Activated gamma-delta T cell (primary cell): Measurements from ENCODE around the gene FHL2.

Experiments used
- DNase-seq: peaks from one replicate; lab custom pipeline; 2025; lab: John Stamatoyannopoulos, UW

Gene FHL2

DNA sequence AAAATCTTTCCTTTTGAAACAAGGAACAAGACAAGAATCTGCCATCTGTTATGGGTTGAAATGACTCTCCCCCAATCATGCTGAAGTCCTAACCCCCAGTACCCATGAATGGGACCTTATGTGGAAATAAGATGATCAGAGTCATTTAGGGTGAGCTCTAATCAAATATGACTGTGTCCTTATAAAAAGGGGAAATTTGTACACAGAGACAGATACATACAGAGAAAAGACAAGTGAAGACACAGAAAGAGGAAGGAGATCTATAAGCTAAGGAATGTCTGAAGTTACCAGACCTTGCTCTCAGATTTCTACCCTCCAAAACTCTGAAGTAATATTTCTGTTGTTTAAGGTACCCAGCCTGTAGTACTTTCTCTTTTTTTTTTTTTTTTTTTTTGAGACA lies 85.0 kb downstream of the FHL2 start:
- DNase-seq: no peak
